Mammary epithelial cell (primary cell): ENCODE results near the gene RIC1.

ENCODE experiments used
- EZH2 ChIP-seq: IDR thresholded peaks from 2 replicates; pipeline ENCODE4 v1.6.1; 2012; ENCODE audit warnings: low read length, inconsistent platforms, borderline replicate concordance
- TF ChIP-seq, protein P1 (sequence below), 2 donors: IDR thresholded peaks in 1 of 2; conservative IDR thresholded peaks in 1 of 2; 2 replicates each; pipeline ENCODE4 v1.5.1; 2011 to 2012; ENCODE audit warnings: inconsistent platforms in 2 of 2, low read length in 2 of 2, mild to moderate bottlenecking in 2 of 2, control low read depth in 1 of 2, low read depth in 1 of 2; ENCODE audit not compliant: insufficient read depth in 1 of 2; ENCODE audit errors: extremely low read depth in 1 of 2

DNA sequence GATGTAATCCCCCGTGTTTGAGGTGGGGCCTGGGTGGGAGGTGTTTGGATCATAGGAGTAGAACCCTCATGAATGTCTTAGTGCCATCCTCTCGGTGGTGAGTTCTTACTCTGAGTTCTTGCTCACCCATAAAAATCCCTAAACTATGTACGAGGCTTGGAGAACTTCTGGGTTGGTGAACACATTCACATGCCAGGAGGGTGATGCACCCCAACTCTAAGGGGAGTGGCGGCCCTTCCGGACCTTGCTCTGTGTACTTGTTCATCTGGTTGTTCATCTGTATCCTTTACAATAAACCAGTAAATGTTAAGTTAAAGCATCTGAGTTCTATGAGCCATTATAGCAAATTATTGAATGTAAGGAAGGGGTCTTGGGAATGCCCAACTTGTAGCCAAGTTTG is 36.0 kb upstream of the RIC1 start:
- TF ChIP-seq EZH2, result no peak
- TF ChIP-seq, protein P1, sequence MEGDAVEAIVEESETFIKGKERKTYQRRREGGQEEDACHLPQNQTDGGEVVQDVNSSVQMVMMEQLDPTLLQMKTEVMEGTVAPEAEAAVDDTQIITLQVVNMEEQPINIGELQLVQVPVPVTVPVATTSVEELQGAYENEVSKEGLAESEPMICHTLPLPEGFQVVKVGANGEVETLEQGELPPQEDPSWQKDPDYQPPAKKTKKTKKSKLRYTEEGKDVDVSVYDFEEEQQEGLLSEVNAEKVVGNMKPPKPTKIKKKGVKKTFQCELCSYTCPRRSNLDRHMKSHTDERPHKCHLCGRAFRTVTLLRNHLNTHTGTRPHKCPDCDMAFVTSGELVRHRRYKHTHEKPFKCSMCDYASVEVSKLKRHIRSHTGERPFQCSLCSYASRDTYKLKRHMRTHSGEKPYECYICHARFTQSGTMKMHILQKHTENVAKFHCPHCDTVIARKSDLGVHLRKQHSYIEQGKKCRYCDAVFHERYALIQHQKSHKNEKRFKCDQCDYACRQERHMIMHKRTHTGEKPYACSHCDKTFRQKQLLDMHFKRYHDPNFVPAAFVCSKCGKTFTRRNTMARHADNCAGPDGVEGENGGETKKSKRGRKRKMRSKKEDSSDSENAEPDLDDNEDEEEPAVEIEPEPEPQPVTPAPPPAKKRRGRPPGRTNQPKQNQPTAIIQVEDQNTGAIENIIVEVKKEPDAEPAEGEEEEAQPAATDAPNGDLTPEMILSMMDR (conservative IDR thresholded peaks at IDR 0.05 in 1 of 2, IDR thresholded peaks at IDR 0.05 in 1 of 2; ENCODE audit: extremely low read depth in 1 of 2, insufficient read depth in 1 of 2, low read depth in 1 of 2, low read length in 2 of 2), result no peak
